ENCODE measurements around the gene METTL9. TPM values are rescaled to one million over a fixed set of nuclear protein-coding genes. Genes with fewer than 3 reads are reported as not detected.
"Not testable (repeated sequence)": the region's sequence is repeated elsewhere in the genome, so short reads cannot be mapped to it uniquely, and the experiment has no call there.

Gene METTL9
- total RNA-seq, 1 donor from 2014 or later = 221 TPM

DNA sequence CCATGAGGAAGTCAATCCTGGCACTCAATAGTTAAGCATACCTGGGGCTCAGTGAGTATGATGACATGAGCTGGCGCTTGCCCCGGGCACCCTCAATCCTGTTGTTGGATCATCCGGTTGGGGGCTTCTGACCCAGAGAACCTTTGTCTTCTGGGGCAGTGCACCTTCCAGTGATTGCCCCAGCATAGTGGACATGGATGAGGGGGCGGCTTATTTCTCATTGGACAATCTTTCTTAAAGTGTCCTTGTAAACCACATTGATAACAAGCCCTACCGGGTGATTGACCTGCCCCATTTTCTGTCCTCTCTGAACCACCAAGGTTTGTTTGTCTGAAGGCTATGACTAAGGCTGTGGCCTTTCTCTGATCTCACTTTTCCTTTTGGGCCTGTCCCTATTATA lies 34.8 kb downstream of the METTL9 start:
- Mint-ChIP-seq H3K9me3 (ENCODE audit: unreplicated experiment) (no peaks in the 10 kb centered on the region), H3K4me1 (ENCODE audit: unreplicated experiment) (peaks cover 13% of the 10 kb centered on the region), H3K27me3 (ENCODE audit: unreplicated experiment) (peaks cover 1% of the 10 kb centered on the region), H3K4me3 (ENCODE audit: unreplicated experiment) (no peak overlapping the region), H3K36me3 (ENCODE audit: low read depth, unreplicated experiment) (peaks cover 26% of the 10 kb centered on the region), H3K27ac (ENCODE audit: unreplicated experiment) (no peak overlapping the region)
- TF ChIP-seq, protein P1, sequence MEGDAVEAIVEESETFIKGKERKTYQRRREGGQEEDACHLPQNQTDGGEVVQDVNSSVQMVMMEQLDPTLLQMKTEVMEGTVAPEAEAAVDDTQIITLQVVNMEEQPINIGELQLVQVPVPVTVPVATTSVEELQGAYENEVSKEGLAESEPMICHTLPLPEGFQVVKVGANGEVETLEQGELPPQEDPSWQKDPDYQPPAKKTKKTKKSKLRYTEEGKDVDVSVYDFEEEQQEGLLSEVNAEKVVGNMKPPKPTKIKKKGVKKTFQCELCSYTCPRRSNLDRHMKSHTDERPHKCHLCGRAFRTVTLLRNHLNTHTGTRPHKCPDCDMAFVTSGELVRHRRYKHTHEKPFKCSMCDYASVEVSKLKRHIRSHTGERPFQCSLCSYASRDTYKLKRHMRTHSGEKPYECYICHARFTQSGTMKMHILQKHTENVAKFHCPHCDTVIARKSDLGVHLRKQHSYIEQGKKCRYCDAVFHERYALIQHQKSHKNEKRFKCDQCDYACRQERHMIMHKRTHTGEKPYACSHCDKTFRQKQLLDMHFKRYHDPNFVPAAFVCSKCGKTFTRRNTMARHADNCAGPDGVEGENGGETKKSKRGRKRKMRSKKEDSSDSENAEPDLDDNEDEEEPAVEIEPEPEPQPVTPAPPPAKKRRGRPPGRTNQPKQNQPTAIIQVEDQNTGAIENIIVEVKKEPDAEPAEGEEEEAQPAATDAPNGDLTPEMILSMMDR (IDR thresholded peaks at IDR 0.05; ENCODE audit: unreplicated experiment) = no peak
- DNase-seq (ENCODE audit: low spot score) = no peak

DNA sequence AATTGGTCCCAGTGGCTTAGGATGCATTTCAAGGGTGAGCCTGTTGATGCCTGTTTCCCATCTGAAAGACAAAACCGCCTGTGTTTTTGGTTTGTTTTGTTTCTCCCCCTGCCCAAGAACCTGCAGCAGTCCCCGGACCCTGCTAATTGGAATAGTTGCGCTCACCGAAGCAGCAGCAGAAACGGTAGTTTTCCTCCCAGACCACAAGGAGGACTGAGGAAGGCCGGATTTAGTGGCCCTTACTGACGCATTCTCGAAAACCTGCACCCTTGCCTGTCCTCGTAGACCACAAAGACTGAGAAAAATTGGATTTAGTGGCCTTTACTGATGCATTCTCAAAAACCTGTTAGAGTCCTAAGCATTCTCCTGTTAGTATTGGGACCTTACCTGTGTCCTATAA lies 36.3 kb downstream of the METTL9 start:
- H3K36me3 Mint-ChIP-seq (ENCODE audit: low read depth, unreplicated experiment) = peaks cover 19% of the 10 kb centered on the region
- DNase-seq (ENCODE audit: low spot score); H3K9me3 Mint-ChIP-seq (ENCODE audit: unreplicated experiment); H3K27me3 Mint-ChIP-seq (ENCODE audit: unreplicated experiment); H3K27ac Mint-ChIP-seq (ENCODE audit: unreplicated experiment): not testable (repeated sequence)
- H3K4me1 Mint-ChIP-seq (ENCODE audit: unreplicated experiment) = peaks cover 13% of the 10 kb centered on the region
- peak overlapping the region; percentile 70 for H3K4me3 Mint-ChIP-seq (ENCODE audit: unreplicated experiment)

DNA sequence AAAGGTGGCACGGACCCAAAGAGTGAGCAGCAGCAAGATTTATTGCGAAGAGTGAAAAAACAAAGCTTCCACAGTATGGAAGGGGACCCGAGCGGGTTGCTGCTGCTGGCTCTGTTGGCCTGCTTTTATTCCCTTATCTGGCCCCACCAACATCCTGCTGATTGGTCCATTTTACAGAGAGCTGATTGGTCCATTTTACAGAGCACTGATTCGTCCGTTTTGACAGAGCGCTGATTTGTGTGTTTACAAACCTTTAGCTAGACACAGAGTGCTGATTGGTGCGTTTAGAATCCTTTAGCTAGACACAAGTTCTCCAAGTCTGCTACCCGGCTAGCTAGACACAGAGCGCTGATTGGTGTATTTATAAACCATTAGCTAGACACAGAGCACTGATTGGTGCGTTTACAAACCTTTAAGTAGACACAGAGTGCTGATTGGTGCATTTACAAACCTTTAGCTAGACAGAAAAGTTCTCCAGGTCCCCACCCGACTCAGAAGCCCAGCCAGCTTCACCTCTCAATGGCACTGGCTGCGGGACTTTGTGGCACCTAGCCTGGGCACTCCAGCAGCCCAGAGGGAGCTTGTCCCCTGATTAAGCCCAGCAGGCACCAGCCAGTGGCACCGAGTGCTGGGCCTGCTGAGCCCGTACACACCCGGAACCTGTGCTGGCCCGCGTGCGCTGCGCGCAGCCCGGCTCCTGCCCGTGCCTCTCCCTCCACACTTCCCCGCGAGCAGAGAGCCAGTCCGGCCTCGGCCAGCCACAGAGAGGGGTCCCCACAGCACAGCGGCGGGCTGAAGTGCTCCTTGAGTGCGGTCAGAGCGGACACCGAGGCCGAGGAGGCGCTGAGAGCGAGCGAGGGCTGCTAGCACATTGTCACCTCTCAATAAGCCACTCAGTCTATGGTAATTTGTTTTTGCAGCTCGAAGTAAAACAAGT lies 37.9 kb downstream of the METTL9 start:
- no peak for DNase-seq (ENCODE audit: low spot score)
- Mint-ChIP-seq H3K27me3 (ENCODE audit: unreplicated experiment) (peaks cover 1% of the 10 kb centered on the region), H3K9me3 (ENCODE audit: unreplicated experiment) (no peaks in the 10 kb centered on the region), H3K27ac (ENCODE audit: unreplicated experiment) (no peak overlapping the region), H3K4me1 (ENCODE audit: unreplicated experiment) (peaks cover 2% of the 10 kb centered on the region), H3K4me3 (ENCODE audit: unreplicated experiment) (no peak overlapping the region), H3K36me3 (ENCODE audit: low read depth, unreplicated experiment) (peaks cover 19% of the 10 kb centered on the region)
- TF ChIP-seq, protein P1 (IDR thresholded peaks at IDR 0.05; ENCODE audit: unreplicated experiment) = no peak

DNA sequence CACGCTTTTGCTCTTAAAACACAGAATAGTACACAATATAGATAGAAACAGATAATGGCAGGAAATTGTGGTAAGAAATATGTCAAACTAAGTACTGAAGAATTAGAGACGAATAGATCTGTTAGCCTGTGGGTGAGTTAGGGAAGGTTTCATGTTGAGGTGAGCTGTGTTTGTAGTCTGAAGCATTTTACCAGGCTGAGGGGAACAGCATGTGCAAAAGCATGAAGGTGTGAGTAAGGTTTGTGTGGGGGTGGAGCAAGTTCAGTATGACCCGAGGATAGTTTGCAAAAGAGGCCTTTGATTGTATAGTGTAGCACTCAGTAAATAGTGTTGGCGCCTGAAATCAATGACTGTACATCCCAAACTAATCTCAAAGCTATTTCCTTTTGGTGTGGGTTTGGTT lies 39.2 kb downstream of the METTL9 start:
- Mint-ChIP-seq H3K27me3 (ENCODE audit: unreplicated experiment) (peaks cover 1% of the 10 kb centered on the region), H3K4me1 (ENCODE audit: unreplicated experiment) (no peaks in the 10 kb centered on the region), H3K4me3 (ENCODE audit: unreplicated experiment) (no peak overlapping the region), H3K9me3 (ENCODE audit: unreplicated experiment) (no peaks in the 10 kb centered on the region), H3K36me3 (ENCODE audit: low read depth, unreplicated experiment) (peaks cover 19% of the 10 kb centered on the region), H3K27ac (ENCODE audit: unreplicated experiment) (no peak overlapping the region)
- no peak for DNase-seq (ENCODE audit: low spot score)
- TF ChIP-seq, protein P1 (IDR thresholded peaks at IDR 0.05; ENCODE audit: unreplicated experiment) = no peak

DNA sequence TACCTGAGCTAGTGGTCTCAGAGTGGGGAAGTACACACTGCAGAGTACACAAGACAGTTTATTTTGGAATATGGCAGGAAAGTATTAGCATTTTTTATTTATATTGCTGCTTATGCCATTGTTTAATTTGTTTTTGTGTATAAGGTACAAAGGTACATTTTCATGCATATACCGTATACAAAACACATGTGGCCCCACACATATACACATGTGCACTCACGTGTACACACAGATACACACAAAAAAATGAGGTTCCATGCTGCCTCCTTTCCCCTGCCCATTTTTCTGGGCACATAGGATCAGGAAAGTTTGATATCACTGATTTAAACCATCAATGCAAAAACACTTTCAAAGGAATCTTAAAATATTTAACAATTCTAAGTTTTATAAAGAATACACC lies 40.1 kb downstream of the METTL9 start:
- Mint-ChIP-seq H3K27ac (ENCODE audit: unreplicated experiment) (no peak overlapping the region), H3K4me1 (ENCODE audit: unreplicated experiment) (no peaks in the 10 kb centered on the region), H3K4me3 (ENCODE audit: unreplicated experiment) (no peak overlapping the region), H3K27me3 (ENCODE audit: unreplicated experiment) (peaks cover 1% of the 10 kb centered on the region), H3K36me3 (ENCODE audit: low read depth, unreplicated experiment) (peaks cover 19% of the 10 kb centered on the region), H3K9me3 (ENCODE audit: unreplicated experiment) (no peaks in the 10 kb centered on the region)
- TF ChIP-seq, protein P1 (IDR thresholded peaks at IDR 0.05; ENCODE audit: unreplicated experiment) = no peak
- DNase-seq (ENCODE audit: low spot score) = no peak
